Astrocyte (in vitro differentiated cells and primary cell): ENCODE data around the gene GNB1.
"Not testable (repeated sequence)": the region's sequence is repeated elsewhere in the genome, so short reads cannot be mapped to it uniquely, and the experiment has no call there.

Experiments
- CTCF ChIP-seq: IDR thresholded peaks from 2 replicates; pipeline ENCODE4 v1.5.1; 2011; ENCODE audit warnings: low read depth, mild to moderate bottlenecking, inconsistent platforms, low read length, moderate library complexity; ENCODE audit not compliant: insufficient read depth
- EZH2 ChIP-seq: IDR thresholded peaks from 2 replicates; pipeline ENCODE4 v1.6.1; 2012; ENCODE audit warnings: mild to moderate bottlenecking, low read length, inconsistent platforms; ENCODE audit not compliant: insufficient read depth

- not testable (repeated sequence) for TF ChIP-seq CTCF, EZH2
These were observed 148.4 kb downstream of the GNB1 start for GRCh38 chr1:1742529-1742928.
